ENCODE data around the gene OR10P1. TPM values are rescaled to one million over a fixed set of nuclear protein-coding genes. Genes with fewer than 3 reads are reported as not detected.

The OR10P1 gene
- total RNA-seq, 6 donors from 2014 or later = not detected

Small RNA genes lying within 50 kb of the gene (small RNA-seq; reads per million reads assigned to genes)
- 0 reads per million in 4 donors for gene AC009779.5

Other genes with a start within 250 kb of the OR10P1 start
- not detected for gene OR6C65, start 236.4 kb upstream of the OR10P1 start, total RNA-seq
- gene OR6C76, start 210.6 kb upstream of the OR10P1 start, total RNA-seq = not detected
- gene OR6C2, start 192.8 kb upstream of the OR10P1 start, total RNA-seq = 1 to 10 TPM in 1 of 6 donors, not detected in 5; 2.1 TPM
- not detected for gene OR6C70, start 166.8 kb upstream of the OR10P1 start, total RNA-seq
- gene OR6C68, start 144.5 kb upstream of the OR10P1 start, total RNA-seq = not detected
- not detected for gene OR6C4, start 87.3 kb upstream of the OR10P1 start, total RNA-seq
- gene OR2AP1, start 64.4 kb upstream of the OR10P1 start, total RNA-seq = not detected
- 10 to 100 TPM in 3 of 6 donors, 1 to 10 TPM in 3; 4.6 to 30.4 (median 9.0) TPM for gene ITGA7, start 71.0 kb downstream of the OR10P1 start, total RNA-seq
- 100 to 1,000 TPM in 5 of 6 donors, 10 to 100 TPM in 1; 34.6 to 255 (median 139) TPM for gene BLOC1S1, start 79.2 kb downstream of the OR10P1 start, total RNA-seq
- gene RDH5, start 83.5 kb downstream of the OR10P1 start, total RNA-seq = 10 to 100 TPM in 1 of 6 donors, 1 to 10 TPM in 5; 3.8 to 37.7 (median 5.6) TPM
- gene CD63, start 92.1 kb downstream of the OR10P1 start, total RNA-seq = 1,000 to 10,000 TPM in 3 of 6 donors, 100 to 1,000 TPM in 3; 399 to 1,448 (median 972) TPM
- 1 to 10 TPM; 1.0 to 6.8 (median 2.3) TPM for gene GDF11, start 106.2 kb downstream of the OR10P1 start, total RNA-seq
- gene SARNP, start 180.8 kb downstream of the OR10P1 start, total RNA-seq = 10 to 100 TPM; 39.1 to 69.3 (median 54.9) TPM
- 10 to 100 TPM in 5 of 6 donors, 1 to 10 TPM in 1; 9.4 to 62.9 (median 20.2) TPM for gene ORMDL2, start 181.1 kb downstream of the OR10P1 start, total RNA-seq
- 10 to 100 TPM; 22.0 to 40.3 (median 33.6) TPM for gene DNAJC14, start 192.7 kb downstream of the OR10P1 start, total RNA-seq
- 100 to 1,000 TPM in 1 of 6 donors, 10 to 100 TPM in 5; 13.6 to 122 (median 42.3) TPM for gene MMP19, start 206.0 kb downstream of the OR10P1 start, total RNA-seq